Measurements from ENCODE around the gene FOXN3.

Gene FOXN3

DNA sequence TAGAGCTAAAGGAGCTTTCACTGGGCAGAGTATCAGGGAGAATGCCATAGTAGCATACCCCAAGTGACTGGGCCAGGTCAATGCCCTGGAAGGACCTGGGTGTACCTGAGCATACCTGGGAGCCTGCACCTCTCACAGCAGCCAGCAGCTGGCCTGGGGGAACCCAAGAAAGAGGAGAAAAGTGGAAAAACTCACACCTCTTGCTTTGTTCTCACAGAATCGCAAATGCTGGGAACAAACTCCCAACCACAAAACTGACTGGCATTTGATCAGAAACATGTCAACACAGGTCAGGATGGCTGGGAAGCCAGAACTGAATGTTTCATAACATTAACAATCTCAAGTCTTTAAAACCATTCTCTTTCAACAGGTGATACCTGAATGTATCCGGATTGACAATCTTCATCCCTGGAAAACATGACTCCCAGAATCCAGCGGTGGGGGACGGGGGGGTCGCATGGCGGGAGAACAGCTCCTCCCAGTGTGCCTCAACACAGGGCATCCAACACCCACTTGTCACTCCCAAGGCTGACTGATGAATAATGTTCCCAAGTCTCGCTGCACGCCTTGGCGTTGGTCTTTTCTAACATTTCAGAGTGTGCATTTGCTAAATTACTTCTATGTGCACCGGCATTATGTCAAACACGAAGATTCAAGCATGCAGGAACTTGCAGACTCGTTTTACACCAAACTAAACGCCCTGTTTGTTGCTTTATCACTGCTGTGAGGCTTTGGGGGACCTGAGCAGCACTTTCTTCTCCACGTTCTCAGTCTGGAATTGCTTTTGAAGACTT, 7.9 kb downstream of the FOXN3 start:
- DNase-seq = no peak

GRCh38 chr14:89407856-89408255, 9.2 kb downstream of the FOXN3 start:
- DNase-seq = no peak

DNA sequence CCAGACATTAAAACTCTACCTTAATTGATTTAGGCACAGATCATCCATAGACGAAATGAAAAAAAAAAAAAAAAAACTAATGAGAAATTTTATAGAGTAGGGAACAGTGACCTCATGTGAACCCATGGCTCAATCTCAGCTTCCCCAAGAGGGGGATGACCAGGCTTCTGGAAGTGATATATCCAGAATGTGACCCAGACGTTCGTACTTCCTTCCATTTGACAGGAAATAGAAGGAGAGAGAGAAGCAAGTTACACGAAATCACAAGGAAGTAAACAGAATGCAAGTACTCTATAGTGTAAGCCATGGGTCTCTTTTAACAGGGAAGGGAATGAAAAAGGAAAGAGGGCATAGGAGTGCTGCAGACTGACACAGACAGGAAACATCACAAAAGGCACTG, 10.1 kb downstream of the FOXN3 start:
- no peak for DNase-seq

GRCh38 chr14:89406361-89406760, 10.7 kb downstream of the FOXN3 start:
- DNase-seq = no peak

GRCh38 chr14:89405712-89406111, 11.3 kb downstream of the FOXN3 start:
- DNase-seq = no peak

DNA sequence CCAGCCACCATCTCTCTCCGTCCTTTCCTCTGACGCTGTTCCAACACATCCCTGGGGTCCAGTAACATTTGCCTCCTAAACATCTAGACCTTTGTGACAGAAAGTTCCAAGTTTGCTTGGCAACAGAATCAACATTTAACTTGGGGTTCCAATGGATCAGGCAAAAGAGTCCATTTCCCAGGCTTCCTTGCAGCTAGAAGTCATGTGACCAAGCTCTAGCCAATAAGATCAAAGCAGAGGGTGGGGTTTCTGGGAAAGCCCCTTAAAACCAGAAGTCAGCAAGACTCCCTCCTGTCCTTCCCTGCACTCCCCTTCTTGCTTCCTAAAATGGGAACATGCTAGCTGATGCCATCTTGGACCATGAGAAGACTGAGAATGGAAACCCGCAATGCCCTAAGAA, 14.7 kb downstream of the FOXN3 start:
- no peak for DNase-seq

- DNase-seq = no peak
These were observed 15.3 kb downstream of the FOXN3 start for GRCh38 chr14:89401761-89402160.

- DNase-seq = no peak
These were observed 15.8 kb downstream of the FOXN3 start for GRCh38 chr14:89401241-89401640.

GRCh38 chr14:89400529-89400928, 16.5 kb downstream of the FOXN3 start:
- no peak for DNase-seq

- no peak for DNase-seq
These were observed 17.4 kb downstream of the FOXN3 start for GRCh38 chr14:89399594-89400068.

DNA sequence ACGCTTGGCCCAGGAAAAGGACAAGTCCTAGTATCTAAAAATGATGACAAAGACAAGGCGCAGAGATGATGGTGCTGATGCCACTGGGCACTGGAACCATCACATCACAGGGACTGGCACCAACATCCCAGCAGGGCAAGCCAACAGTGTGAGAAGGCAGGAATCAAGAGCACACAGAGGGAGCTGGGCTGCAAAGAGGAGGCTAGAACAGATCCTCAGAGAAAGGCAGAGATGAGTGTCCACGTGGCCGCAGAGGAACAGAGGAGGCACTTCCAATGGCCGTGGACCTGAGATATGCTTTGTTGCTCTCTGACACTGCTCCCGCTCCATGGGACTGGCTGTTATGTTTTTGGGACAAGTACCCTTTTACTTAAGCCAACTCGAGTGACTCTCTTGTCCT, 17.9 kb downstream of the FOXN3 start:
- DNase-seq = no peak

DNA sequence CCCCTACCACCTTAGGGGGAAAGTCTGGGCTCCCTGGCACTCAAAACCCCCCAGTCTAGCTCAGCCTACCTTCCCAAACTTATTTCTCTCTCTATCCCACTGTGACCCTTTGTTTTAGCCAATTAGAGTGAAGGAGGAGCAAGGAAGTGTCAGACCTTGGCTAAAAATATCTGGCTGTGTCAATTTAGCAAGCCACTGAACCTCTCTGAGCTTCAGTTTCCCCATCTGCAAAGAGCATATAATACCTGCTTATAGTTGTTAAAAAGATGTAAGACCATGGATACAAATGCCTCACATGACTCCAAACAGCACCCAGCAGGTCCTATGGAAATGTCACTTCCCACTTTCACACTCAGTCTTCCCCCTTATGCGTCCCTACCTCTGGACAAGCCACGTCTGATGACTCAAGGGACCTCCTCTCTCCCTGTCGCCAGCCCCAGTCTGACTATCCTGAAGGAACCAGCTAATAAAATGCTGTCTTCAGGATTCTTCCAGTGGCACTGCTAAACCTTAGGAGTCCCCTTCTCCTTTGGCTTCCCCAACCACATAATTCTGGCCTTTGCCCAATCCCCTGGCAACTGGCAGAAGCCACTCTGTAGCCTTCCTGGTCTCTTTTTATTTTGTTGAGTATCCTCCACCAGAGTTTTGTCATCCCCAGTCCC, 19.3 kb downstream of the FOXN3 start:
- no peak for DNase-seq

DNA sequence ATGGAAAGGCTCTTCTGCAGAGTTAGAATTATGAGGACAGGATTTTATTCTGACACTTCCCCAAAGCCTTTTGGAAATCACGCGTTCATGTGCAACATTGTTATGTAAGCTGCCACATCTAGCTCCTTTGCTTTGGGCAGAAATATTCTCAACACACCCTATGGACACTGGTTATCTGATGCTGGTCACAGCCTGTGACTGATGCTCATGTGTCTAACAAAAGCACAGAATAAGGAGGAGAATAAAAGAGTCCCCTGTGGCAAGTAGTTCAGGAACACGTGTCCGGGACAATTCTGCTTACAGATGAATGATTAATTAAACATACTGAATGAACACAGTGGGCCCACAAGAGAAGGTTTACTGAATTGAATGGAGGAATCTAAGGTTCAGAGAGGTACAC, 22.1 kb downstream of the FOXN3 start:
- DNase-seq = no peak

DNA sequence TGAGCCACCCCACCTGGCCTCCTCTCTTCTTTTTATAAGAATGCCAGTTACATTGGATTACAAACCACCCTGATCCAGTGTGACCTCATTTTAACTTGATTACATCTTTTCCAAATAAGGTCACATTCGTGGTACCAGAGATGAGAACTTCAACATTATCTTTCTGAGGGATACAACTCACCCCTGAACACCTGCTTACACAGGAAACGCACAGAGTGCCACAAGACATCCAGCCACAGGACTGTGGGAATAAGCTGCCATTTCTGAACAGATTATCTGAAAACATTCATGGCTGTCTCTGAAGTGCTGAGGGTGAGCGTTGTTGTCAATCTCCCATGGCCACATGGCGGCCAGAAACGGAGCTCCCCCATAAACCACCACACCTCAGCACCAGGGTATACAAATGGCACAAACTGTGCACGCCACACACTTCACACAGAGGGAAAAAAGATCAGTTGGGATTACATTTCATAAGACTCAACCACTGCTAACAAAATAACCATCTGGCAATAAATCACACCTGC, 23.7 kb downstream of the FOXN3 start:
- DNase-seq = no peak

DNA sequence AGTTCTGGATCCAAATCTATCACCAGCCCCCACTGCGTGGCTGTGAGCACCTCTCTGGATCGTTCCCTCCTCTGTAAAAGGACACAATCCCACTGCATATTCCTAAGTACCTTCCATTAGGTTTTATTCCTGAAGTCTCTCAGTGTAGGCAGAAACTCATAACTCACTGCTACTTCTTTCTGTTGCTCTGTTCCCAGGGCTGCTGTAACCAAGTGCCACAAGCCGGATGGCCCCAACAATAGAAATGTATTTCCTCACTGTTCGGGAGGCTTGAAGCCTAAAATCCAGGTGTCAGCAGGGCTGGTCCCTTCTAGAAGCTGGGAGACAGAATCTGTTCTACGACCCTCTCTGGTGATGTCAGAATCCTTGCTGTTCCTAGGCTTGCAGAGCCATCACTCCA, 24.9 kb downstream of the FOXN3 start:
- DNase-seq = no peak

DNA sequence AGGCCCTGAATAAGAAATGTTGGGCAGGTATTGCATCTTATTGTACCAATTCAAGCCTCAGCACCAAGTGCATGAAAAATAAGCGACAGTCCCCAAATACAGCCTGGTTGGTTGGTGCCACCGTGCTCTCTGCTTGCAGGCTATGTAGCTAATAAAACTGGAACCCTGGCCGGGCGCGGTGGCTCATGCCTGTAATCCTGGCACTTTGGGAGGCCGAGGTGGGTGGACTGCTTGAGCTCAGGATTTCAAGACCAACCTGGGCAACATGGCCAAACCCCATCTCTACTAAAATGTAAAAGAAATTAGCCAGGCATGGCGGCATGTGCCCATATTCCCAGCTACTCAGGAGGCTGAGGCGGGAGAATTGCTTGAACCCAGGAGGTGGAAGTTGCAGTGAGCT, 25.5 kb downstream of the FOXN3 start:
- no peak for DNase-seq

- no peak for DNase-seq
These were observed 25.9 kb downstream of the FOXN3 start for GRCh38 chr14:89391123-89391522.

GRCh38 chr14:89388853-89389252, 28.2 kb downstream of the FOXN3 start:
- DNase-seq = no peak

GRCh38 chr14:89387922-89388685, 28.9 kb downstream of the FOXN3 start:
- DNase-seq = no peak

DNA sequence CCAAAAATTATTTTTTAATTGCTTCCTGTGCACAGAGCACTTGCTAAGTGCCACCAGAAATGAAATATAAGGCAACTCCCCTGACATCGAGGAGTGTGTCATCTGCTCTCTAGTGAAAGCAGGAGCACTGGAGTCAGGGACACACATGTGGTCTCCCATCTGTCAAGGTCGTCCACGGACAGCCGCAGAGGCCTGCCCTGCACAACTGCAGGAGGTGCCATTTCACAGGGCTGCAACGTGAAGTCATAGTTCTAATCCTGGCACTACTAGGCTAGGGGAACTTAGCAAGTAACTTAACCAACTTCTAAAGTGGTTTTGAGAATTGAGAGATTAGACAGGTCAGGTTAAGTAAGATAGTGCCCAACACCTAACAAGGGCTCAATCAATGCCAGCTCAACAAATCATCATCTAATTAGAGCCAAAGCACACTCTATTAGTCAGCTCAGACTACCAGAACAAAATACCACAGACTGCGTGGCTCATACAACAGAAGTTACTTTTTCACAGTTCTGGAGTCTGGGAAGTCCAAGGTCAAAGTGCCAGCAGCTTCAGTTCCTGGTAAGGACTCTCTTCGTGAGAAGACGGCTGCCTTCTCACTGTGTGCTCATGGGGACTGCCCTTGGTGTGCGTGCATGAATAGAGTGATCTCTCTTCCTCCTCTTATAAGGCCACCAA, 30.7 kb downstream of the FOXN3 start:
- no peak for DNase-seq

DNA sequence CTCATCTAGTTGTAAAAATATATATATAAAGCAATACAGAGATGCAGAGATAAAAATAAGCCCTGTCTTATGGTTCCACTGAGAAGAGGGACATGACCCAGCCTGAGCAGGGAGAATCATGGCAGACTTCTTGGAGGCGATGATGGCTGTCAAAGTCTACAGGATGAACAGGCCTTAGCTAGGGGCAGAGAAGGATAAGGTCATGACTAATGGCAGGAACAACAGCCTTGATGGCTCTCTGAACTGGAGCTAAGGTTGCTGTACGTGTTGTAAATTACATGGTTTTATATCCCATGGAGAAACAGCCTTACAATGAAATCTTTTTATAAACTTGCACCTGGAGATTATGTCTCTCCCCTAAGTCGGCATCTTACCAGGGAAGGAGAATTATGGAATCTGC, 32.4 kb downstream of the FOXN3 start:
- DNase-seq = no peak

DNA sequence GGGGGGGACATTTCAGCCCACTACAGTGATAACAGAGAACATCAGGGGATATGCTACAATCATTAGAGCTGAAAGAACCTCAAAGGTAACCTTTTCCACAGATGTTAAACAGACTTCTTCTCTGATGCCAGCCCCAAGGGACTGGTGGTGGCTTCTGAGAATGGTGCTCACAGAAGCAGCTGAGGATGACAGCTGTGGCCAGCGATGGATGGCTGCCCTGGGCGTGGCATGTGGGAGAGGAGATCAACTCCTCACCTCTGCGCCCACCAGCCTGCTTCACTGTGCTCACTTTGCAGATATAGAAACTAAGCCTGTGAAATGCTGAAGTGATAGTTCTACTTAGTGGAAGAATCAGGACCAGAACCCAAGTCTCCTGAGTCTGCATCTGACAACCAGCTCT, 33.0 kb downstream of the FOXN3 start:
- DNase-seq = no peak

Measured in NK-92 treated with Interleukin-12 subunit alpha and Interleukin-12 subunit beta, amount 100 ng/mL, for 24 hours (cell line).